Right renal pelvis (tissue), 4 donors: Measurements from ENCODE around the gene RAD51B. TPM values are rescaled to one million over a fixed set of nuclear protein-coding genes. Genes with fewer than 3 reads are reported as not detected.
A peak's percentile ranks its signal among the peaks of the same experiment; 100 is the strongest.
"Not testable (repeated sequence)": the region's sequence is repeated elsewhere in the genome, so short reads cannot be mapped to it uniquely, and the experiment has no call there.

ENCODE experiments used
- DNase-seq, 4 donors: peaks; one replicate each; pipeline ENCODE4 v3.0.0-alpha.2; 2013; ENCODE audit warnings: low read depth in 4 of 4, low spot score in 3 of 4, missing footprints in 1 of 4
- polyA plus RNA-seq, 4 donors: library from polyadenylated mRNA; unstranded; fragments of 120-200 nt; gene quantifications; one replicate each; pipeline ENCODE4 v1.2.1, GENCODE V29; 2013; ENCODE audit not compliant: insufficient read length in 4 of 4

Gene RAD51B
- polyA plus RNA-seq, 4 donors, result 10.7 to 11.6 (median 11.3) TPM

- DNase-seq, result no peak
Observed at GRCh38 chr14:67941456-67942018, 122.0 kb downstream of the RAD51B start.

GRCh38 chr14:67942080-67942710, 122.6 kb downstream of the RAD51B start:
- DNase-seq, result no peak

GRCh38 chr14:67943947-67944346, 124.4 kb downstream of the RAD51B start:
- peak; percentile 79 to 88 (median 86) for DNase-seq

- DNase-seq, result no peak
Observed at GRCh38 chr14:67944605-67945004, 125.0 kb downstream of the RAD51B start.

GRCh38 chr14:67949771-67950170, 130.2 kb downstream of the RAD51B start:
- no peak for DNase-seq

- DNase-seq, result no peak
Observed at GRCh38 chr14:67950386-67950785, 130.8 kb downstream of the RAD51B start.

- DNase-seq, result no peak
Observed at GRCh38 chr14:67951529-67952135, 132.1 kb downstream of the RAD51B start.

- no peak for DNase-seq
Observed at GRCh38 chr14:67952381-67952780, 132.8 kb downstream of the RAD51B start.

GRCh38 chr14:67952786-67953185, 133.2 kb downstream of the RAD51B start:
- DNase-seq, result no peak

GRCh38 chr14:67955261-67955660, 135.7 kb downstream of the RAD51B start:
- no peak for DNase-seq

- no peak for DNase-seq
Observed at GRCh38 chr14:67957946-67958345, 138.4 kb downstream of the RAD51B start.

GRCh38 chr14:67961676-67962075, 142.1 kb downstream of the RAD51B start:
- no peak for DNase-seq

GRCh38 chr14:67962215-67962644, 142.7 kb downstream of the RAD51B start:
- no peak for DNase-seq

- DNase-seq, result no peak
Observed at GRCh38 chr14:67963545-67963944, 144.0 kb downstream of the RAD51B start.

GRCh38 chr14:67963960-67964812, 144.6 kb downstream of the RAD51B start:
- DNase-seq, result no peak

GRCh38 chr14:67965696-67966095, 146.1 kb downstream of the RAD51B start:
- no peak for DNase-seq

GRCh38 chr14:67967206-67967605, 147.6 kb downstream of the RAD51B start:
- no peak for DNase-seq

- not testable (repeated sequence) for DNase-seq
Observed at GRCh38 chr14:67967970-67968369, 148.4 kb downstream of the RAD51B start.

GRCh38 chr14:67970923-67971322, 151.3 kb downstream of the RAD51B start:
- DNase-seq, result no peak

GRCh38 chr14:67971627-67972625, 152.3 kb downstream of the RAD51B start:
- DNase-seq, result no peak
